HG02571 (cell line): Measurements from ENCODE around the gene HLA-DMB.
A peak's percentile ranks its signal among the peaks of the same experiment; 100 is the strongest.
"Not testable (repeated sequence)": the region's sequence is repeated elsewhere in the genome, so short reads cannot be mapped to it uniquely, and the experiment has no call there.

Experiments used
- ATAC-seq: cut with Tn5 transposase; IDR thresholded peaks from one replicate; pipeline ENCODE4 v1.9.1; 2021; ENCODE audit warnings: mild to moderate bottlenecking, moderate library complexity; ENCODE audit not compliant: unreplicated experiment

The HLA-DMB gene

GRCh38 chr6:32952817-32953739, 12.2 kb upstream of the HLA-DMB start, which contains the start of gene HLA-DMA:
Gene HLA-DMA, minus strand, starts transcription at chr6:32953097. Its CDS starts 61 bp downstream, at chr6:32953036.
- ATAC-seq: peak; percentile 95

DNA sequence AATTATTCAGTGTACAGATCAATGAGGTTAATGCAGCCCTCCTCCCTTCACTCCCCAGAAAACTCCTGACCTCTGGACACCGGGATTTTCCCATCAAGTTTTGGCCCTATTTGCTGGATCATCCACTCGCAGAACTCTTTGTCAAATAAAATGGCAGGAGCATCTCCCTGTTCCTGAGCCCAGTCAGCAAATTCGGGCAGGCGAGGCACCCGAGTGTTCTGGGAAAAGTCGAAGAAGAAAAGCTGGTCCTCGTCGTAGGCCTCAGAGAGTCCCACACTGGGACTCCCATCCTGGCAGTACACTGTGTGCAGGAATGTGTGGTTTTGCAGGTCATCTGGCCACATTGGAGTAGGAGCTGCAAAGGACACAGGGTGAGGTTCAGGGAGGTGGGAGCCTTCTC, 9.6 kb upstream of the HLA-DMB start:
- ATAC-seq: no peak

DNA sequence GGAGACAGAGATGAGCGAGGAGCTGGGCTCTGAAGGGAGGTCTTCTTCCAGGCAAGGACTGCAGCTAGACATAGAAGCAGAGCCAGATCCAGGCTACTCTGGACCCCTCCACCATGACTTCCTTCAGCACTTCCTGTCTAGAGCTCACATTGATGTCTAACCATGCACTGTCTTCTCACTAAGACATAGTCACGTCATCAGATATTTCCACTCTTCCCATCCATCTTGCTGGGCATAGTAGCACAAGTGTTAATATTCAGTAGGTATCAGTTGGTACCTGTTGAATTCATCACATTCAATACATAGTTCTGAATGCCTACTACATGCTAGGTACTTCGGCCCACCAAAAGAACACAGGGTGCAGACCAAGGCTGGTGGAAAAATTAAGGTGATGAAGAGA, 9.2 kb upstream of the HLA-DMB start:
- no peak for ATAC-seq

DNA sequence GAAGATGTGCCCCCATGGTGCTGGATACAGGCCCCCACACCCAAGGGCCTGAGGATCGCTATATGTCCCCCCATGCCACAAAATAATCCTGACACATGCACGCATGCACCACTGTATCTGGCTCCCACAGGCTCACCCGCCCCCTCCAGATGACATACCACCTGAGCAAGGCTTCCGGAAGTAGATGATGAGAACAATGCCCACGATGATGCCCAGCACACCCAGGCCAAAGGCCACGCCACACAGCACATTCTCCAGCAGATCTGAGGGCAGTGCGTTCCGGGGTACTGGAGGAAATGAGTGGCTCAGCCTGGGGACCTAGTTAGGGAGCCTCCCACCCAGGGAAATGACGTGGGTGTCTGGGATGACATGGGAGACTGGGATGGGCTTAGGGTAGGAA, 8.3 kb upstream of the HLA-DMB start:
- no peak for ATAC-seq

DNA sequence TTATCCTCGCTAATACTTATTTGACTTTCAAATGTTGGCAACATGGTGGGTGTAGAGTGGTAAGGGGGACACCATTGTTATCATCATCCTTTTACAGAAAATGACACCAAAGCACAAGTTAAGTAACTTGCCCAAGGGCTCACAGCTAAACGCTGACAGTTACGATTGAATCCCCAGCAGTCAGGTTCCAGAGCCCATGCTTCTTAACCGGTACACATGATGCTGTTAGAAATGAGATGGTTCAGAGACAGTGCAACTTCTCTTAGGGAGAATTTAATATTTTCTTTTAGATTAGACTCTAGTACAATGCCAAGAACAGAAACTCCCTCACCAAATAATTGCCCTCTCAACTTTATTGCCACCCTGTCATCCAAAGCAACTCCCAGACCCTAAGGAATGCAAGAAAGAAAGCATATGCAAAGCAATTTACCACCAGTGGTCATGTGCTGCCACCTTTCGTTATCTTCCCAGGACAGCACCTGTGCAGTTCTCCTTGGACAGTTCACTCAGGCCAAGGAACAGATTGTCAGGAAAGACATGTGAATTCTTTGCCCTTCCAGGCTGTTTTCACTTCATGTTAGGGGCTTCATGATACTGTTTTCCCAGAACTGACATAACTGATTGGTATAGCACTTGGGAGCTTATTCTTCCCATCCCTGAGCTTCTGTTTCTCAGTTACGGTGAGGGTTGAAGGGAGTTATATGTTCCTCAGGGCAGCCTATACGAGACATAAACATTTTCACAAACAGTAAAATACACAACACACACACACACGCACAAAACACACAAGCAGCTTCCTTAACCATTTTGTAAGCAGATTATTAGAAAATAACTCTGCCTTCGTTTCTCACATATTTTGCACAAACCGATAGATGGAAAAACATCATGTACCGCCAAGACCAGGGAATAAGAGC, 7.0 kb upstream of the HLA-DMB start:
- no peak for ATAC-seq

DNA sequence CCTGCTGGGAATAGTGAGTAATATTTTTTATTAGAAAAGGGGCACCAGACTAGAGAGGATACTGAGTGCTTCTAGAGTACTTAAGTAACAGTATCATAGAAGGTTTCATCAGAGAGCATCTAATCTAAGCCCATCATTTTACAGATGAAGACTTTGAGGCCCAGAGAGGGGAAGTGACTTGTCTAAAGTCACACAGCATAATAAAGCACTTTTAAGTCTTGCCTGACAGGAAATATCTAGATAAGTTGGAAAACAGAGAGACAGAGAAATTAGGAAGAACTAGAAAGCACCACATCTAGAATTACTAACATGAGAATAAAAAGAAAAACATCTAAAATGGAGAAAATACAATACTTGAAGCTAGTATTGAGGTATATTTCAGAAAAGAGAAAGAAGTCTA, 6.1 kb upstream of the HLA-DMB start:
- no peak for ATAC-seq

- no peak for ATAC-seq
Measured at GRCh38 chr6:32945953-32946352, 5.1 kb upstream of the HLA-DMB start.

DNA sequence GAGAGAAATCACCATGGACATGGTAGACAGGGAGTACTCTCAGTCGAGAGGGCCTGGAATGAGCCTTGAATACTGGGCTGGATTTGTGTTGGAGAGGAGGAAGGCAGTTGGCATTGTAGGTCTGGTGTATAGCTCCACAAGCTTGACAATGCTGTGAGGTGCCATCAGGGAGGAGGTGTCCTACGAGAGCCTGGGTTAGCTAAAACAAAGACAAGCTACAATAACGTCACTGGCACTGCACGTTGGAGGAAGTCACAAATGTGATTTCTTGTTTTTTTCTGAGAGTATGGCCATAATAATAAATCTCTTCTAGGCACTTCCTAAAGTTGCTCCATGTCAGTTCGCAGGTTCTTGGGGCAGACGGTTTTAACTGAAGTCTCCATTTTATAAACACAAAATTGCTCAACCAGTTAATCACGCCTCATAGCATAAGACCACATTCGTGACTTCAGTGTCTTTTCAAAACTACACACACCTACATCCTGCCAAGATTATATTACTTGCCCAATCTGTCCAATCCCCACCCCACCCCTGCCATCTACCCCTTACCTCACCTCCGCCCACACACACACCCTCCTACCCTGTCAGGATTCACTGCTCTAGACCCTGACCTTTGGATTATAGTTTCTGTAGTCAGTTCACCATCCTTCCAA, 4.4 kb upstream of the HLA-DMB start:
- no peak for ATAC-seq

DNA sequence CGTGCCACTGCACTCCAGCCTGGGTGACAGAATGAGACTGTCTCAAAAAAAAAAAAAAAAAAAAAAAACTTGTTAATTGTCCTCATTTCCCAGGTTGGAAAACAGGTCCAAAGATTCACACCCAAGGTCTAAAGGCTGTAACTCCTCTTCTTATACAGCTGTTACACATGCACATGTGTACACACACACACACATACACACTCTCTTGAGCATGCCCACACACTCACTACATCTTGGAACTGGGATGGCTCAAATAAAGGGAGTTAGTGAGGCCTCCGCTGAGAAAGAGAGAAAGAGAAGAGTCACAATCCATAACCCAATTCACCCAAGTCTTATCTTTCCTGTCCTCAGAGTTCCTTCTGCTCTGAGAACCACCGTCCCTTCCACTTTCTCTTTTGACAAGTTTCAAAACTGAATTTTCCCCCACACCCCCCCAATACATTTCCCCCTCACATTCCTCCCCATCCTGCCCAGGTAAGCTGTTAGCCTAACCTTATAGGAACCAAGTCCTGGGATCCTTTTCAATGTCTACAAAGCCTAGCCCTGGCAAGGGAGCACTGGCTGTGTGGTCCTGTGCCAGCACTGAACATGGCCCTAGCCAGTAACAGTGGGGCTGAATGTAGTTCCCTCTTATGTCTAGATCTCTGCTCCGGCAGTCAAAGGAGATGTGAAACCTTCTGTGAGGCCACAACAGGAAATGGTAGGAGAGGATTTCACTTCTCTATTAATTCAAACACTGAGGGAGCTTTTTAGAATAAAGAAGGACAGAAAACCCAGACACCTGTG, 3.2 kb upstream of the HLA-DMB start:
- ATAC-seq: peak; percentile 36

GRCh38 chr6:32942555-32943123, 1.8 kb upstream of the HLA-DMB start:
- not testable (repeated sequence) for ATAC-seq

GRCh38 chr6:32941214-32941768, 463 bp upstream of the HLA-DMB start:
- ATAC-seq: peak; percentile 45

- ATAC-seq: no peak
Measured at GRCh38 chr6:32938494-32938893, 2.3 kb downstream of the HLA-DMB start.

DNA sequence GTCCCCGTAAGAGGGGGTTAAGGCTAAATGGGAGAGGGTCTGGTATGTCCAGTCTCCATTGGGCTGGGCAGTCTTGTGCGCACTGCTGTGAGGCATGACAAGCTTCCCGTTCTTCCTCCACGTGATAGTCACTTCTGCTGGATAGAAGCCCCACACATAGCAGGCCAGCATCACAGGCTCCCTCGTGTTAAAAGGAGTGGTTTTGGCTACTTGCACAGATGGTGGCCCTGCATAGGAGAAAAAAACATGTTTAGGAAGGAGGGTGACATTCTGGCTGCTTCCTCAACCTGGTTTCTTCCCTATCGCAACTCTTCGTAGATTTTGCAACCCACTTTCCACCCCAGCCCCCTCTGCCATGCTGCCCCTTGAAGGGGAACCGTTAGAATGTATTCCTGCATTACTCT, 3.6 kb downstream of the HLA-DMB start:
- ATAC-seq: no peak

DNA sequence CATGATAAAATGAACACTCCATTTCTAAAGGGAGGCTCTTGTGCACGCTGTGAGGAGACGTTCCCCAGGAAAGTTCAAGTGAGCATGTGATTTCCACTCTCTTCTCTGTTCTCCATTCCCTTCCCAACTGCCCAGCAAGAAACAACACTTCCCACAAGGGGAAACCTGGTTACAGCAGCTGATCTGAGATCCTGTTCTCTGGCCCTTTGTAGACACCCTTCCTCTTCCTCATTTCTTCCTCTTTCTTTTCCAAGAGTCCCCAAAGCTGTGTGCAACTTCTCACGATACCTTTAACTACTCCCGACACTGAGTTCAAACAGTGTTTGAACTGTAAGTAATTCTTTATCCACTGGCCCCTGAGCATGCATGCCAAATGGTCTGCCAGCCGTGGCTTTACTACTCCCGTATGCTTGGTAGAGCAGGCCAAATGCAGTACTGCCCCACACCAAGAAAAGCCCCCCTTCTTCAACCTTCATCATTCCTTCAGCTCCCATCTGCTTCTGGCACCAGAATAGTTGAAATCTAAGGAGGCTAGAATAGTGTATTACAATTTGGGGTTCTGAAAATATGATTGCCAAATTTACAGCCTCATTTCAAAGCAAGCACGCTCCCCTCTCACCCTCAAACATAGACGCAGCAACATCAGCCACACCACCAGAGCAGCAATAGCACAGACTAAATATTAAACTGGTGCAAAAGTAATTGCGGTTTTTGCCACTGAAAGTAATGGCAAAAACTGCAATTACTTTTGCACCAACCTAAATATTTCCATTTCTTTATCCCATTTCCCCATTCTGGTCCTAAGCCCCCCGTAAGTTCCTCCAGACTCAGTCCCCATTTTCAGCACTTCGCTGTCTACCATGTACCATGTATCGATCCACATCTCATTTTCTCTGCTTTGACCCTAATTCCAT, 4.3 kb downstream of the HLA-DMB start:
- ATAC-seq: no peak

GRCh38 chr6:32935551-32936238, 5.1 kb downstream of the HLA-DMB start:
- ATAC-seq: no peak

GRCh38 chr6:32933661-32934085, 7.2 kb downstream of the HLA-DMB start:
- no peak for ATAC-seq

- ATAC-seq: no peak
Measured at GRCh38 chr6:32932132-32932868, 8.5 kb downstream of the HLA-DMB start.
